Esophagus muscularis mucosa (tissue), 4 donors: ENCODE data around the gene QPCTL. TPM values are rescaled to one million over a fixed set of nuclear protein-coding genes. Genes with fewer than 3 reads are reported as not detected.

Experiments
- DNase-seq: peaks from one replicate; pipeline ENCODE4 v3.0.0-alpha.2; 2017; ENCODE audit errors: extremely low spot score
- H3K27ac ChIP-seq, 4 donors: fragments of 200-600 bp; sonication (generic); replicated peaks in 1 of 4; 1 replicate in 3 of 4; 2 replicates in 1 of 4; pipeline ENCODE4 v1.5.1; 2016 to 2019; ENCODE audit warnings: mild to moderate bottlenecking in 1 of 4
- H3K27me3 ChIP-seq, 4 donors: fragments of 200-600 bp; sonication (generic); one replicate each; pipeline versions ENCODE4 v1.5.1 to v1.6.0; 2016 to 2019
- H3K36me3 ChIP-seq, 4 donors: fragments of 200-600 bp; sonication (generic); one replicate each; pipeline ENCODE4 v1.5.1; 2016 to 2019
- H3K4me1 ChIP-seq, 4 donors: fragments of 200-600 bp; sonication (generic); one replicate each; pipeline ENCODE4 v1.5.1; 2016 to 2019
- H3K4me3 ChIP-seq, 4 donors: fragments of 200-600 bp; sonication (generic); 1 replicate in 2 of 4; 2 replicates in 2 of 4; pipeline ENCODE4 v1.5.1; 2016 to 2019; ENCODE audit warnings: mild to moderate bottlenecking in 4 of 4, moderate library complexity in 1 of 4
- H3K9me3 ChIP-seq, 4 donors: fragments of 200-600 bp; sonication (generic); 1 replicate in 3 of 4; 2 replicates in 1 of 4; pipeline ENCODE4 v1.5.1; 2016 to 2019
- CTCF ChIP-seq, 3 experiments: fragments of 200-600 bp in 2 of 3; fragments of 450-650 bp in 1 of 3; sonication (generic) in 2 of 3; IDR thresholded peaks; one replicate each; pipeline ENCODE4 v1.5.1; 2017 to 2019; ENCODE audit warnings: antibody characterized with exemption in 3 of 3, mild to moderate bottlenecking in 2 of 3, moderate library complexity in 1 of 3
- EP300 ChIP-seq: sonication (generic); formaldehyde crosslinking; IDR thresholded peaks from one replicate; pipeline ENCODE4 v1.6.1; 2017; ENCODE audit warnings: antibody characterized with exemption
- POLR2A ChIP-seq: fragments of 450-650 bp; IDR thresholded peaks from one replicate; pipeline ENCODE4 v1.6.1; 2017; ENCODE audit warnings: antibody characterized with exemption, moderate library complexity, mild to moderate bottlenecking, low read depth
- POLR2AphosphoS5 ChIP-seq, 2 donors: sonication (generic); formaldehyde crosslinking; IDR thresholded peaks; one replicate each; pipeline ENCODE4 v1.6.1; 2017; ENCODE audit warnings: antibody characterized with exemption in 2 of 2
- WGBS: methylation state at CpG from one replicate; pipeline ENCODE4 v1.1.5; 2018; 5-methylcytosine and 5-hydroxymethylcytosine counted together
- intact Hi-C: fragments of 100-400 bp; cut with DNase I; formaldehyde crosslinking; loops from one replicate; pipeline ENCODE4 v1.15.1; 2023
- total RNA-seq, 4 donors: library from RNA; depleted of rRNA; stranded (reverse); fragments of >200 nt; gene quantifications; one replicate each; pipeline versions ENCODE4 v1.1.0 to v1.2.1, GENCODE V29; 2016

The QPCTL gene
- total RNA-seq, 4 donors from 2014 or later = 4.6 to 6.8 (median 6.0) TPM

- Histone ChIP-seq H3K4me1 (no peaks in the 10 kb centered on the region), H3K27ac (no peak overlapping the region), H3K27me3 (peaks cover 0 to 26% (median 0%) of the 10 kb centered on the region in 4 donors), H3K4me3 (no peak overlapping the region), H3K9me3 (no peaks in the 10 kb centered on the region), H3K36me3 (no peaks in the 10 kb centered on the region)
- DNase-seq = no peak
- intact Hi-C loops = no loop called here
- 47% methylated on average over 5 of the region's 5 CpGs for WGBS
- TF ChIP-seq CTCF (IDR thresholded peaks at IDR 0.05) (no peak), EP300 (no peak), POLR2A (no peak), POLR2AphosphoS5 (IDR thresholded peaks at IDR 0.05) (no peak)
Observed at GRCh38 chr19:45653634-45654033, 38.8 kb upstream of the QPCTL start.

- H3K9me3 ChIP-seq = no peaks in the 10 kb centered on the region
- no peak overlapping the region for H3K27ac ChIP-seq
- 71% methylated on average over 3 of the region's 3 CpGs for WGBS
- no peaks in the 10 kb centered on the region for H3K4me1 ChIP-seq
- H3K4me3 ChIP-seq = no peak overlapping the region
- peaks cover 0 to 28% (median 0%) of the 10 kb centered on the region in 4 donors for H3K27me3 ChIP-seq
- intact Hi-C loops = no loop called here
- no peak for TF ChIP-seq EP300
- no peak for TF ChIP-seq POLR2AphosphoS5 (IDR thresholded peaks at IDR 0.05)
- TF ChIP-seq POLR2A = no peak
- no peak for TF ChIP-seq CTCF (IDR thresholded peaks at IDR 0.05)
- H3K36me3 ChIP-seq = no peaks in the 10 kb centered on the region
- no peak for DNase-seq
Observed at GRCh38 chr19:45655073-45655472, 37.4 kb upstream of the QPCTL start.

GRCh38 chr19:45657520-45658167, 34.8 kb upstream of the QPCTL start:
- intact Hi-C loops = no loop called here
- no peak overlapping the region for H3K4me3 ChIP-seq
- no peak overlapping the region for H3K27ac ChIP-seq
- no peaks in the 10 kb centered on the region for H3K36me3 ChIP-seq
- peaks cover 0 to 43% (median 0%) of the 10 kb centered on the region in 4 donors for H3K27me3 ChIP-seq
- DNase-seq = no peak
- no peaks in the 10 kb centered on the region for H3K4me1 ChIP-seq
- TF ChIP-seq POLR2AphosphoS5 (IDR thresholded peaks at IDR 0.05) (no peak), POLR2A (no peak), EP300 (no peak), CTCF (IDR thresholded peaks at IDR 0.05) (no peak)
- WGBS = 44% methylated on average over 14 of the region's 14 CpGs
- H3K9me3 ChIP-seq = no peaks in the 10 kb centered on the region

GRCh38 chr19:45659096-45659729, 33.3 kb upstream of the QPCTL start:
- intact Hi-C loops = no loop called here
- no peak for DNase-seq
- TF ChIP-seq EP300 (no peak), POLR2A (no peak), POLR2AphosphoS5 (IDR thresholded peaks at IDR 0.05) (no peak)
- WGBS = 76% methylated on average over 6 of the region's 6 CpGs
- no peaks in the 10 kb centered on the region for H3K36me3 ChIP-seq
- no peaks in the 10 kb centered on the region for H3K9me3 ChIP-seq
- no peak overlapping the region for H3K27ac ChIP-seq
- no peak overlapping the region for H3K4me3 ChIP-seq
- H3K27me3 ChIP-seq = peaks cover 0 to 59% (median 0%) of the 10 kb centered on the region in 4 donors
- H3K4me1 ChIP-seq = no peaks in the 10 kb centered on the region

GRCh38 chr19:45660636-45661035, 31.8 kb upstream of the QPCTL start:
- Histone ChIP-seq H3K4me3 (no peak overlapping the region), H3K27ac (no peak overlapping the region), H3K9me3 (no peaks in the 10 kb centered on the region), H3K36me3 (no peaks in the 10 kb centered on the region), H3K27me3 (peaks cover 0 to 73% (median 1%) of the 10 kb centered on the region in 4 donors), H3K4me1 (no peaks in the 10 kb centered on the region)
- TF ChIP-seq POLR2A = no peak
- no peak for TF ChIP-seq CTCF (IDR thresholded peaks at IDR 0.05)
- TF ChIP-seq POLR2AphosphoS5 (IDR thresholded peaks at IDR 0.05) = no peak
- no peak for TF ChIP-seq EP300
- WGBS = 35% methylated on average over 5 of the region's 8 CpGs
- no peak for DNase-seq
- intact Hi-C loops = no loop called here
